ENCODE data around the gene CPED1. TPM values are rescaled to one million over a fixed set of nuclear protein-coding genes. Genes with fewer than 3 reads are reported as not detected.
"Not testable (repeated sequence)": the region's sequence is repeated elsewhere in the genome, so short reads cannot be mapped to it uniquely, and the experiment has no call there.

The CPED1 gene
- total RNA-seq, 5 donors from 2014 or later (not counting 1 experiment from before 2014, with no cell fraction given) = 0.73 to 1.4 (median 0.96) TPM; not detected in 2

DNA sequence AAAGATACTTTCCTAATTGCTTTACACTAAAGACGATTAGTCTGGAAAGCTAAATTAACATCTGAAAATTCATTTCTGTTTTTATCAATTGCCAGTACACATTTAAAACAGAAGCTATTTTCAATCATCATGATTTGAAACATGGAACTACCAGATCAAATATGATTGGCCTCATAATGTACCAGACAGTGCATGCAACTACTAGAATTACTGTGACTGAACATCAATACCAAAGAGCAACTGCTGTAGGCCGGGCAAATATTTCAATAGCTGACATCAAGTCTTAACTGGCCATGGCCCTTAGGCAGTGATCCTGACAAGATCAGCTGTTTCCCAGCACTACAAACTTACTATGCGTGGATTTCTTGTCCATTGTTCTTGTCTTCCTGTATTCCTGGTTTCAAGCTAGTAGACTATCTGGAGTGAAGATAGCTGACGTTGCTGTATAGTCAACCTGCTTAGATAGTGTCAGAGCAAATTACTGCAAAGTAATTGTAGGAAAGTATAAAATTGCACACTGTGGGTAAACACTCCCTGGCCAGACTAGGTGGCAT, 318.6 kb downstream of the CPED1 start:
- H3K4me1 ChIP-seq (ENCODE audit: control insufficient read depth in 1 of 2, extremely low read depth in 1 of 2, insufficient read depth in 2 of 2, low read length in 2 of 2) = no peaks in the 10 kb centered on the region
- WGBS (ENCODE audit: insufficient coverage) = 42% methylated on average over 3 of the region's 4 CpGs
- Mint-ChIP-seq H3K4me1 (no peaks in the 10 kb centered on the region), H3K27me3 (peaks cover 22 to 33% of the 10 kb centered on the region in 2 donors), H3K27ac (no peak overlapping the region), H3K9me3 (no peaks in the 10 kb centered on the region), H3K4me3 (no peak overlapping the region), H3K36me3 (no peaks in the 10 kb centered on the region)
- H3K9me3 ChIP-seq = no peaks in the 10 kb centered on the region
- ChIA-PET POLR2A (no interaction called here), CTCF (no interaction called here)
- ATAC-seq (replicated peaks in 1 of 4) = no peak
- no peaks in the 10 kb centered on the region for H3K27me3 ChIP-seq (replicated peaks in 1 of 2; ENCODE audit: control insufficient read depth in 2 of 2, extremely low read depth in 1 of 2, insufficient read depth in 2 of 2, low read length in 1 of 2)
- H3K27ac ChIP-seq (ENCODE audit: low read length) = no peak overlapping the region
- H3K4me3 ChIP-seq (ENCODE audit: control insufficient read depth in 1 of 2, extremely low read depth in 1 of 2, low read length in 1 of 2) = no peak overlapping the region
- DNase-seq = no peak
- H3K36me3 ChIP-seq (ENCODE audit: control insufficient read depth in 2 of 2, extremely low read depth in 1 of 2, insufficient read depth in 1 of 2, low read length in 1 of 2) = no peaks in the 10 kb centered on the region

DNA sequence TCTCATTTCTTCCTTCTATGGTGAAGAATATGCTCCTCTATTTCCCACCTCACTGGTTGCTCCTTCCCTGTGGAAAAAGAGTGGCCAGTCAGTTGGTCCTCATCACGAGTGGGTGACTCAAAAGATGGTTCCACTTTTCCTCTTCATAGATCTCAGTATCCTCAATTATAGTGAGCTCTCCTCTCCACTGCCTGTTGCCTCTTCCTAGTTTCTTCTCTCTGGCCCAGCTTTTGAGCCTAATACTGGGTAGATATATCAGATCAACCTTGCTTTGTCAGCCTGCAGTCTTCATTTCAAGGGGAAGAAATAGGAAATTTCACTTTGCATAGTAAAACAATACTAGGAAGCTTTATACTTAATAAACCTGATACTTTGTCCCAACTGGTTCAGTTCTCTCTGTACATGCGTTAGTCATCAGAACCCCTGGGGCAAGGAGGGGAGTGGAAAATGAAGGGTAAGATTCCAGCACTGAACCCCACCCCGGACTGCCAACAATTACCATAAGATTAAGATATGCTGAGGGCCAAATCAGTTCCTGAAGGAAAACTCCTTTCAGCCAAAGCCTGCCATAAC, 324.8 kb downstream of the CPED1 start:
- H3K4me1 ChIP-seq (ENCODE audit: control insufficient read depth in 1 of 2, extremely low read depth in 1 of 2, insufficient read depth in 2 of 2, low read length in 2 of 2) = no peaks in the 10 kb centered on the region
- H3K27me3 ChIP-seq (replicated peaks in 1 of 2; ENCODE audit: control insufficient read depth in 2 of 2, extremely low read depth in 1 of 2, insufficient read depth in 2 of 2, low read length in 1 of 2) = no peaks in the 10 kb centered on the region
- ChIA-PET POLR2A (no interaction called here), CTCF (interaction anchor here in 1 of 2 donors (0.6 kb wide), 1 partner anchor 351 kb away, joined by 3 read pairs; no protein-coding TSS in a partner anchor)
- no peaks in the 10 kb centered on the region for H3K9me3 ChIP-seq
- Mint-ChIP-seq H3K27me3 (peaks cover 18% of the 10 kb centered on the region in 2 donors), H3K36me3 (no peaks in the 10 kb centered on the region), H3K27ac (no peak overlapping the region), H3K4me3 (no peak overlapping the region), H3K9me3 (no peaks in the 10 kb centered on the region), H3K4me1 (peaks cover 0 to 3% (median 0%) of the 10 kb centered on the region in 3 donors)
- H3K27ac ChIP-seq (ENCODE audit: low read length) = no peak overlapping the region
- no peaks in the 10 kb centered on the region for H3K36me3 ChIP-seq (ENCODE audit: control insufficient read depth in 2 of 2, extremely low read depth in 1 of 2, insufficient read depth in 1 of 2, low read length in 1 of 2)
- DNase-seq = no peak
- no CpG with 5 or more reads among the region's 3 CpGs for WGBS (ENCODE audit: insufficient coverage)
- ATAC-seq (replicated peaks in 1 of 4) = no peak
- H3K4me3 ChIP-seq (ENCODE audit: control insufficient read depth in 1 of 2, extremely low read depth in 1 of 2, low read length in 1 of 2) = no peak overlapping the region

DNA sequence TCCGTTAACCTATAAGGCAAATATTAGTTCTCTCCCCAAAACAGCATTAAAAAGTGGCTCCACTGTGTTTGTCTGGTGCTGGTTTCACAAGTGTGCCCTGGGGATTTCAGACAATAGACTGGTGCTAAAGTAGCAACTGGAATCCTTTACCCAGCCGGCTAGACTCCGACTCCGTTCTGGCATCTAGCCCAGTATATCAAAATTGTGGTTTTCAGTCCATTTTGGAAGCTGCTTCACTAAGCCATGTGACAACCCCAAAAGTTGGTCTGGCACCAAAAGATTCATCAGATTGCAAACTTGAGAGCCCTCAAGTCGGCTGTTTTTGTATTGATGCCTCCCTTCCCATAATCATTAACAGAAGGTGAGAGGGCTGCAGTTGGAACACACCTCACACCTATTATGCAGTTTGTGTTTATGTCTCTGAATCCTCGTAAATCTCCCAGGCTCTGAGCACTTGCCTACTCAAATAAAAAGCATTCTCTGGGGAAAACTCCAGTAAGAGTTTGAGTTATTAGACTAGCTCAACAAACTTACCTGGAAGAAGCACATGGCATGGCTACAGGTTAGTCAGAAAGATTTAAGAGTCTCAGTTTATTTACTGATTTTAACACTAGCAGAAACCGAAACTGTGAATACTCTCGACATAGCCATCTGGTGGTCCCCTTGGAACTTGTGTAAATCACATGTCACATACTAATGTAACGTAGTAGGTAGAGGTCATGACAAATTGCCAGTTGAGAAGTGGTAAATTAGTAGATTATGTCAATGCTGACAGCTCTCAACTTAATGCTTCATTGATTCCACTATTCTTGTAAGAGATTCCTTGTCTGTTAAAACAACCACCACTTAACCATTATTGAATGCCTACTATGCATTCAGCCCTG, 325.5 kb downstream of the CPED1 start:
- CTCF ChIA-PET = interaction anchor here in 1 of 2 donors (0.6 kb wide), 1 partner anchor 350 kb away, joined by 3 read pairs; no protein-coding TSS in a partner anchor
- Histone ChIP-seq H3K4me1 (ENCODE audit: control insufficient read depth in 1 of 2, extremely low read depth in 1 of 2, insufficient read depth in 2 of 2, low read length in 2 of 2) (no peaks in the 10 kb centered on the region), H3K9me3 (no peaks in the 10 kb centered on the region), H3K36me3 (ENCODE audit: control insufficient read depth in 2 of 2, extremely low read depth in 1 of 2, insufficient read depth in 1 of 2, low read length in 1 of 2) (no peaks in the 10 kb centered on the region), H3K27me3 (replicated peaks in 1 of 2; ENCODE audit: control insufficient read depth in 2 of 2, extremely low read depth in 1 of 2, insufficient read depth in 2 of 2, low read length in 1 of 2) (no peaks in the 10 kb centered on the region), H3K27ac (ENCODE audit: low read length) (no peak overlapping the region), H3K4me3 (ENCODE audit: control insufficient read depth in 1 of 2, extremely low read depth in 1 of 2, low read length in 1 of 2) (no peak overlapping the region)
- Mint-ChIP-seq H3K4me1 (peaks cover 0 to 3% (median 0%) of the 10 kb centered on the region in 3 donors), H3K9me3 (no peaks in the 10 kb centered on the region), H3K4me3 (no peak overlapping the region), H3K27me3 (peaks cover 13 to 18% of the 10 kb centered on the region in 2 donors), H3K27ac (no peak overlapping the region), H3K36me3 (no peaks in the 10 kb centered on the region)
- 61% methylated on average over 4 of the region's 9 CpGs for WGBS (ENCODE audit: insufficient coverage)
- no peak for DNase-seq
- POLR2A ChIA-PET = no interaction called here
- ATAC-seq (replicated peaks in 1 of 4) = no peak

DNA sequence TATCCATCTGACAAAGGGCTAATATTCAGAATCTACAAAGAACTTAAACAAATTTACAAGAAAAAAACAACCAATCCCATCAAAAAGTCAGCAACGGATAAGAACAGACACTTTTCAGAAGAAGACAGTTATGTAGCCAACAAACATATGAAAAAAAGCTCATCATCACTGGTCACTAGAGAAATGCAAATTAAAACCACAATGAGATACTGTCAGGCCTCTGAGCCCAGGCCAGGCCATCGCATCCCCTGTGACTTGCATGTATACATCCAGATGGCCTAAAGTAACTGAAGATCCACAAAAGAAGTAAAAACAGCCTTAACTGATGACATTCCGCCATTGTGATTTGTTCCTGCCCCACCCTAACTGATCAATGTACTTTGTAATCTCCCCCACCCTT, 326.7 kb downstream of the CPED1 start:
- H3K36me3 ChIP-seq (ENCODE audit: control insufficient read depth in 2 of 2, extremely low read depth in 1 of 2, insufficient read depth in 1 of 2, low read length in 1 of 2); POLR2A ChIA-PET; H3K9me3 ChIP-seq; H3K9me3 Mint-ChIP-seq; H3K4me3 ChIP-seq (ENCODE audit: control insufficient read depth in 1 of 2, extremely low read depth in 1 of 2, low read length in 1 of 2); H3K27me3 ChIP-seq (replicated peaks in 1 of 2; ENCODE audit: control insufficient read depth in 2 of 2, extremely low read depth in 1 of 2, insufficient read depth in 2 of 2, low read length in 1 of 2); H3K4me1 ChIP-seq (ENCODE audit: control insufficient read depth in 1 of 2, extremely low read depth in 1 of 2, insufficient read depth in 2 of 2, low read length in 2 of 2); H3K4me1 Mint-ChIP-seq; H3K36me3 Mint-ChIP-seq; DNase-seq; H3K27ac Mint-ChIP-seq; H3K4me3 Mint-ChIP-seq; ATAC-seq (replicated peaks in 1 of 4); H3K27ac ChIP-seq (ENCODE audit: low read length): not testable (repeated sequence)
- 90% methylated on average over 1 of the region's 3 CpGs for WGBS (ENCODE audit: insufficient coverage)
- CTCF ChIA-PET = interaction anchor here in 1 of 2 donors (0.6 kb wide), 1 partner anchor 273 kb away, joined by 3 read pairs; no protein-coding TSS in a partner anchor
- peaks cover 8 to 14% of the 10 kb centered on the region in 2 donors for H3K27me3 Mint-ChIP-seq

DNA sequence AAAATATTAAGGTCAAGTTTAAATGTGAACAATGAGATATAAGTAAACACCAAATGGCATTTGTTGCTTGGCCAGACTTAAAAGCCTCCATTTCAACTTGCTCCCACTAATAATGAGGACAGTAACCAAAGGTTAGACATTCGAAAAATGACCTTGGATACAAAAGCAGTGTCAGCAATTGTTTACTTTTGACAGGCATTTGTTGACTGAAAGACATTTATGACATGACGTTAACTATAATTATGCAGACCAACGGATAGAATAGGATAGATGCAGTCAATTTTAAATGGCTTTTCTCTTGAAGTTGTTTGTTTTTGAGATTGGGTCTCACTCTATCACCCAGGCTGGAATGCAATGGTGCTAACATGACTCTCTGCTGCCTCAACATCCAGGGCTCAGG, 333.9 kb downstream of the CPED1 start:
- no peak for ATAC-seq (replicated peaks in 1 of 4)
- POLR2A ChIA-PET = no interaction called here

DNA sequence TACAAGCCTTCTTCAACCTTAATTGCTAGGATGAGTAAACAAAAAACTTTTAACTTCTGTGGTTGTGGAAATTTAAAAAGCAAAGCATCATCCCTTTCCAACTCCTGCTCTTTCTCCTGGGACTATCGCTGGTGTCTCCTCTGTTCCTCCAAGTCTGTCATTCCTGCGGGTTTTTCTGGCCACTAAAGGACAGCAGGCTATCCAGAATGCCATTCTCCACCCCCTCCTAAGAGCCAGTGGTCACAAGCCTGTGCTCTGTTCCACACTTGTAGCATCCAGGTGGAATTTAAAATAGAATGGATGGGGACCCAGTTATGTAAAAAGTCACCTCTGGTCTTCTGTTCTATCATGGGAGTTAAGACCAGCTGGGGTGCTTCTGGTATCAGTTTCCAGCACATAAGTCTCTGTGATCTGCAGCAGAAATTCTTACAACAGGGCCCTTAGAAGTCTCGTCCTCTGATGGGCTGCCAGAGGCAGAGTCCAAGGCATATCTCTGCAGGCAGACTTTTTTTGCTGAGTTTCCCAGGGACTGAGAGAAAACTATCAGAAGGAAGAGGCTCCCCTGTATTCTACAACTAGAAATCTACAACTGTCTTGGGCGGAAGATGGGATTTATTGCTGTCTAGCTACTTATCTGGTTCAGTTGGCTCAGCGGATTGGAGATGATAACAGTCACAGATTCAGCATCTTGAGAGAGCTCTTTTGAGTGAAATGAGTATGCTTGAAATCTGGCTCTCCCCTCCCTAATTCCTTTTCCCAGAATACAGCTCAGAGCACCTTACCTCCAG, 335.2 kb downstream of the CPED1 start:
- POLR2A ChIA-PET = no interaction called here
- Histone ChIP-seq H3K36me3 (ENCODE audit: control insufficient read depth in 2 of 2, extremely low read depth in 1 of 2, insufficient read depth in 1 of 2, low read length in 1 of 2) (no peaks in the 10 kb centered on the region), H3K4me3 (ENCODE audit: control insufficient read depth in 1 of 2, extremely low read depth in 1 of 2, low read length in 1 of 2) (no peak overlapping the region), H3K9me3 (no peaks in the 10 kb centered on the region), H3K4me1 (ENCODE audit: control insufficient read depth in 1 of 2, extremely low read depth in 1 of 2, insufficient read depth in 2 of 2, low read length in 2 of 2) (peaks cover 0 to under 1% of the 10 kb centered on the region in 2 experiments), H3K27me3 (replicated peaks in 1 of 2; ENCODE audit: control insufficient read depth in 2 of 2, extremely low read depth in 1 of 2, insufficient read depth in 2 of 2, low read length in 1 of 2) (peaks cover 14 to 16% of the 10 kb centered on the region in 2 experiments), H3K27ac (ENCODE audit: low read length) (no peak overlapping the region)
- CTCF ChIA-PET = no interaction called here
- H3K27ac Mint-ChIP-seq = no peak overlapping the region
- H3K36me3 Mint-ChIP-seq = no peaks in the 10 kb centered on the region
- H3K27me3 Mint-ChIP-seq = peaks cover 33 to 36% of the 10 kb centered on the region in 2 donors
- no peak for DNase-seq
- no peak overlapping the region for H3K4me3 Mint-ChIP-seq
- H3K9me3 Mint-ChIP-seq = no peaks in the 10 kb centered on the region
- 78% methylated on average over 1 of the region's 5 CpGs for WGBS (ENCODE audit: insufficient coverage)
- no peak for ATAC-seq (replicated peaks in 1 of 4)
- H3K4me1 Mint-ChIP-seq = peaks cover 4 to 8% (median 4%) of the 10 kb centered on the region in 3 donors

More for the DNA sequence above, 333.9 kb downstream of the CPED1 start:
- Histone ChIP-seq H3K27ac (ENCODE audit: low read length) (no peak overlapping the region), H3K9me3 (no peaks in the 10 kb centered on the region), H3K27me3 (replicated peaks in 1 of 2; ENCODE audit: control insufficient read depth in 2 of 2, extremely low read depth in 1 of 2, insufficient read depth in 2 of 2, low read length in 1 of 2) (peaks cover 6 to 8% of the 10 kb centered on the region in 2 experiments), H3K4me1 (ENCODE audit: control insufficient read depth in 1 of 2, extremely low read depth in 1 of 2, insufficient read depth in 2 of 2, low read length in 2 of 2) (no peaks in the 10 kb centered on the region), H3K36me3 (ENCODE audit: control insufficient read depth in 2 of 2, extremely low read depth in 1 of 2, insufficient read depth in 1 of 2, low read length in 1 of 2) (no peaks in the 10 kb centered on the region), H3K4me3 (ENCODE audit: control insufficient read depth in 1 of 2, extremely low read depth in 1 of 2, low read length in 1 of 2) (no peak overlapping the region)
- no peak for DNase-seq
- peaks cover 21 to 27% of the 10 kb centered on the region in 2 donors for H3K27me3 Mint-ChIP-seq
- H3K9me3 Mint-ChIP-seq = no peaks in the 10 kb centered on the region
- no peak overlapping the region for H3K27ac Mint-ChIP-seq
- no peaks in the 10 kb centered on the region for H3K4me1 Mint-ChIP-seq
- CTCF ChIA-PET = no interaction called here
- WGBS (ENCODE audit: insufficient coverage) = 100% methylated on average over 1 of the region's 3 CpGs
- no peaks in the 10 kb centered on the region for H3K36me3 Mint-ChIP-seq
- H3K4me3 Mint-ChIP-seq = no peak overlapping the region
